ENCODE data around the gene PSAP.

DNA sequence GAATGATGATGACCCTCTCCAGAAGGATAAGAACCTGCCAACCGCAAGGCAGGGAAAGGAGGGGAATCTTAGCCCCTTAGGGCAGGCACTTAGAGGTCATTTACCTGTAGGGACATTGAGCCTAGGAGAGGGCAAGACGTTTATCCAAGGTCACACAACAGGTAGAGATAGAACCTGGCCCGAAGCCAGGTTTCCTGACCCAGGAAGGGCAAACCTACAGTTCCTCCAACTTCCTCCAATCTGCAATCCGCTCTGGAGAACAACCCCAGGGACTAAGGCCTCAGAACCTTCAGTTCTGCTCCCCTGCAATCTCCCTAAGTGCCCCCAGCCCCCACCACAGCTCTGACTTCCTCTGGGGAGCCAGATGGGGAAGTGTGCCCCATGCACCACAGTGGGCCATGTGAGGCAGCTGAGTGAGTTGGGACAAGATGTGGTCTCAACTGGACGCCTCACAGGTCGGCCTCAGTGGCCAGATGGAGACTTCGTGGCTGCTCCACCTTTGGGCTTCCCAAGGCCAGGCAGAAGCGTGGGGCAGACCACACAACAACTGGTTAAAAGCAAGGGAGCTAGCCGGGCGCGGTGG lies 1.4 kb upstream of the PSAP start:
- TF ChIP-seq, protein P1, sequence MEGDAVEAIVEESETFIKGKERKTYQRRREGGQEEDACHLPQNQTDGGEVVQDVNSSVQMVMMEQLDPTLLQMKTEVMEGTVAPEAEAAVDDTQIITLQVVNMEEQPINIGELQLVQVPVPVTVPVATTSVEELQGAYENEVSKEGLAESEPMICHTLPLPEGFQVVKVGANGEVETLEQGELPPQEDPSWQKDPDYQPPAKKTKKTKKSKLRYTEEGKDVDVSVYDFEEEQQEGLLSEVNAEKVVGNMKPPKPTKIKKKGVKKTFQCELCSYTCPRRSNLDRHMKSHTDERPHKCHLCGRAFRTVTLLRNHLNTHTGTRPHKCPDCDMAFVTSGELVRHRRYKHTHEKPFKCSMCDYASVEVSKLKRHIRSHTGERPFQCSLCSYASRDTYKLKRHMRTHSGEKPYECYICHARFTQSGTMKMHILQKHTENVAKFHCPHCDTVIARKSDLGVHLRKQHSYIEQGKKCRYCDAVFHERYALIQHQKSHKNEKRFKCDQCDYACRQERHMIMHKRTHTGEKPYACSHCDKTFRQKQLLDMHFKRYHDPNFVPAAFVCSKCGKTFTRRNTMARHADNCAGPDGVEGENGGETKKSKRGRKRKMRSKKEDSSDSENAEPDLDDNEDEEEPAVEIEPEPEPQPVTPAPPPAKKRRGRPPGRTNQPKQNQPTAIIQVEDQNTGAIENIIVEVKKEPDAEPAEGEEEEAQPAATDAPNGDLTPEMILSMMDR (IDR thresholded peaks at IDR 0.05) = no peak
- no peak for TF ChIP-seq POLR2A (IDR thresholded peaks at IDR 0.05)
